NCI-H748 treated with DMSO at 0.1 percent for 48 hours (cell line): ENCODE measurements around the gene COMMD8.

Source experiments
- DNase-seq: peaks from one replicate; lab custom pipeline; 2025; lab: John Stamatoyannopoulos, UW

The COMMD8 gene

GRCh38 chr4:47471591-47471990, 8.1 kb upstream of the COMMD8 start:
- DNase-seq, result no peak

GRCh38 chr4:47471064-47471463, 7.6 kb upstream of the COMMD8 start:
- DNase-seq, result no peak

- no peak for DNase-seq
Measured at GRCh38 chr4:47469951-47470350, 6.4 kb upstream of the COMMD8 start.

GRCh38 chr4:47468706-47469365, 5.3 kb upstream of the COMMD8 start:
- no peak for DNase-seq

GRCh38 chr4:47466056-47466785, 2.7 kb upstream of the COMMD8 start:
- DNase-seq, result no peak

GRCh38 chr4:47465004-47465403, 1.5 kb upstream of the COMMD8 start:
- DNase-seq, result no peak

GRCh38 chr4:47462799-47463234, 685 bp downstream of the COMMD8 start:
- DNase-seq, result no peak

GRCh38 chr4:47451657-47452056, 11.8 kb downstream of the COMMD8 start:
- no peak for DNase-seq

- no peak for DNase-seq
Measured at GRCh38 chr4:47444031-47444430, 19.5 kb downstream of the COMMD8 start.

- DNase-seq, result no peak
Measured at GRCh38 chr4:47442980-47443379, 20.5 kb downstream of the COMMD8 start.

- DNase-seq, result no peak
Measured at GRCh38 chr4:47434931-47435330, 28.6 kb downstream of the COMMD8 start.

GRCh38 chr4:47432749-47433148, 30.8 kb downstream of the COMMD8 start:
- no peak for DNase-seq

GRCh38 chr4:47427935-47428334, 35.6 kb downstream of the COMMD8 start:
- no peak for DNase-seq

- no peak for DNase-seq
Measured at GRCh38 chr4:47425628-47426027, 37.9 kb downstream of the COMMD8 start.

- no peak for DNase-seq
Measured at GRCh38 chr4:47419296-47419695, 44.2 kb downstream of the COMMD8 start.

GRCh38 chr4:47418147-47418546, 45.4 kb downstream of the COMMD8 start:
- DNase-seq, result no peak

- DNase-seq, result no peak
Measured at GRCh38 chr4:47415719-47416118, 47.8 kb downstream of the COMMD8 start.

GRCh38 chr4:47413521-47413920, 50.0 kb downstream of the COMMD8 start:
- DNase-seq, result no peak

- DNase-seq, result no peak
Measured at GRCh38 chr4:47410271-47410670, 53.2 kb downstream of the COMMD8 start.

- no peak for DNase-seq
Measured at GRCh38 chr4:47406408-47406807, 57.1 kb downstream of the COMMD8 start.
